ENCODE results near the gene KRT28.
A peak's percentile ranks its signal among the peaks of the same experiment; 100 is the strongest.
"Not testable (repeated sequence)": the region's sequence is repeated elsewhere in the genome, so short reads cannot be mapped to it uniquely, and the experiment has no call there.

The KRT28 gene

DNA sequence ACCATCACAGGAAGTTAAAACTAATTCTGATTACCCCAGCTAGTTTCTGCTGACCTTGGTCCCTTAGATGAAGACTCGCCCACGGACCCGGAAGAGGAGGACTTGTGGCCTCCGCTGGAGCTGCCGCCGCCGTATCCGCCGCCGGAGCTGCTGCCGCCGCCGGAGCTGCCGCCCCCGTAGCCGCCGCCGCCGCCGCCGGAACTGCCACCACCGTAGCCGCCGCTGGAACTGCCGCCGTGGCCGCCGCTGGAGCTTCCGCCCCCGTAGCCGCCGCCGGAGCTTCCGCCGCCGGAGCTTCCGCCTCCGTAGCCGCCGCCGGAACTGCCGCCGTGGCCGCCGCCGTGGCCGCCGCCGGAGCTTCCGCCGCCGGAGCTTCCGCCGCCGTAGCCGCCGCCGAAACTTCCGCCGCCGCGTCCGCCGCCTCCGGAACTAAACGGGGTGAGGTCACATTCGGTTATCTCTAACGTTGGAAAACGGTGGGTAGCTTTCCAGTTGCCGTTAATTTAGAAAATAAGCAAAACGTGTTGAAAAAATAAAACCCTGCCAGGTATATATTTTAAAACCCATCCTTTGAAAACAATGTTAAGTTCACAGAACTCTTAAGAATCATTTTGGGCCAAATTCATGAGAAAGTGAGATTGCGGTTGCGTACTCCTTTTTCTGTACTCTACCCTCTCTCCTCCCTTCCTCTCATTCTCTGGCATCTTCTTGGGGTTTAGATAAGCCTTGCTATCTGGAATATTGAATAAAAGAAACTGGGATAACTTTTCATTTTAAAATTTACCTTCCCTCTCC, 19.2 kb upstream of the KRT28 start:
- peak; percentile 71 for DNase-seq (ENCODE audit: low spot score)

DNA sequence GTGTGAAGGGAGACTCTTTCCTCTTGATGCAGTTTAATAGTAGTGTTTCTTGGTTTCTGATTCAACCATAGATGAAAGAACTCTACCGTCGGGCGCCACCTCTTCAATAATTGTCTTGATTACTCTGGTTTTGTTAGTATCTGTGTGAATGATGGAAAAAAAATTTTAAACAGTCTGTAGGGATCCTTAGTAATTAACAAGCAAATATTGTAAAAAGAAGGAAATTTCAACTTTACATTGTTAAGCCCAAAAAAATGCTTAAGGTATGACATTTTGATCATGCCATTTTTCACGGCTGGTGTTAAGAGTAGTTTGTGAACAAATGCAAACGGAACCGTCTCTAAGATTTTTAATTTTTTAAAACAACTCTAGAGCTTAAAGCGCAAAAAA, 18.6 kb upstream of the KRT28 start:
- DNase-seq (ENCODE audit: low spot score): no peak

DNA sequence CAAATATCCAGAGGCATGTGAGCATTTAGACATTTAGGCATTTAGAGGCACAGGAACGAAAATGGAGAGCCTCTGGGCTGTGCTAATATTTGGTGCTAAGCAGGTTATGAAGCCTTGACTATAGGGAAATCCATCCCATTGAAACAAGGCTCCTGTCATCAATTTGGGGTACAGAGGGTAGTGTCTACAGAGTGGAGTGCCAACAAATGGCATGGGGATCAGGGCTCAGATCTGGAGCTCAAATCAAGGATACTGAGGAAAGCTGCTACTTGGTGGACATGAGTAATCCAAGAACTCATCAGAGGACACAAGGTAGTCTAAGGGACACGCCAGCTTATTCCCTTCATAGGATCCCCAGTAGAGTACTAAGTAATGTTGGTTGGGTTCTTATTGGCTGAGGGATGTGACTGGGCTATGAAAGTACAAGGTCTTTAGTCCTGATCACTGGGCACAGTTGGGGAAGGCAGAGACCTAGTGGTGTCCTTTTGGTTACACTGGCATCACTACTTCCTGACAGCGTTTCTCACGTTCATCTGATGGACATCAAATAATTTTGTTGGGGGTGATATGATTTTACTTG, 17.4 kb upstream of the KRT28 start:
- no peak for DNase-seq (ENCODE audit: low spot score)

DNA sequence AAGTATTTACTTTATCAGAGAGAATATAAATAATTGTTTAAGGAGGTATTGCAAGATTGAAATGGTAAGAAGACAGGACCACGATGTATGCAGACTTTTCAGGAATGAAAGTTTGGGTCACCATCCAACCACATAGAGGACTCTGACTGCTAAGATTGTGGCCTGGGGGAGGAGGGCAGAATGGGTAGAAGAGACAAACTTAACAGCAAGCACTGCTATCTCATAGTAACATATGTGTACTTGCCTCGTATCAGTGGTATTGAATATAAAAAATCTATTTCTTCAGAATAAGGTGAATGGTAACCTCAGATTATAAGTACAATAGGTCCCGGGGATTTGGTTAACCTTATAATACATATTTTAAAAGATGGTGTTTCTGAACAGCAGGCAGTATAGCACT, 16.8 kb upstream of the KRT28 start:
- DNase-seq (ENCODE audit: low spot score): no peak

DNA sequence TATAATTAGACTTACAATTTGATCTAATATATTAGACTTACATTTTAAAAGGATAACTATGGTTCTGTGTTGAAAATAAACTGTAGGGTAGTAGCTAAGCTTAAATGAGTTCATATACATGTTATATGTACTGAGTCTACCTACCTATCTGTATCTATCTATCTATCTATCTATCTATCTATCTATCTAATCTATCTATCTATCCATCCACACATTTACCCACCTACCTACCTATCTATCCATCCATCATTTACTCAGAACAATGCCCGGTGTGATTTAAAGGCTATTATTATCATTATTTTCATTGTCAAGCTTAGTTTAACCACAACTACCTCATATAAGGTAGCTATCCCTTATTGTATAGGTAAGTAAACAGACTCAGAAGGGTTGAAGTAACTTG, 15.6 kb upstream of the KRT28 start:
- DNase-seq (ENCODE audit: low spot score): no peak

DNA sequence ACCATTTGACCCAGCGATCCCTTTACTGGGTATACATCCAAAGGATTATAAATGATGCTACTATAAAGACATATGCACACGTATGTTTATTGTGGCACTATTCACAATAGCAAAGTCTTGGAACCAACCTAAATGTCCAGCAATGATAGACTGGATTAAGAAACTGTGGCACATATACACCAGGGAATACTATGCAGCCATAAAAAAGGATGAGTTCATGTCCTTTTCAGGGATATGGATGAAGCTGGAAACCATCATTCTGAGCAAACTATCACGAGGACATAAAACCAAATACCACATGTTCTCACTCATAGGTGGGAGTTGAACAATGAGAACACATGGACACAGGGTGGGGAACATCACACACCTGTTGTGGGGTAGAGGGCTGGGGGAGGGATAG, 14.9 kb upstream of the KRT28 start:
- not testable (repeated sequence) for DNase-seq (ENCODE audit: low spot score)

DNA sequence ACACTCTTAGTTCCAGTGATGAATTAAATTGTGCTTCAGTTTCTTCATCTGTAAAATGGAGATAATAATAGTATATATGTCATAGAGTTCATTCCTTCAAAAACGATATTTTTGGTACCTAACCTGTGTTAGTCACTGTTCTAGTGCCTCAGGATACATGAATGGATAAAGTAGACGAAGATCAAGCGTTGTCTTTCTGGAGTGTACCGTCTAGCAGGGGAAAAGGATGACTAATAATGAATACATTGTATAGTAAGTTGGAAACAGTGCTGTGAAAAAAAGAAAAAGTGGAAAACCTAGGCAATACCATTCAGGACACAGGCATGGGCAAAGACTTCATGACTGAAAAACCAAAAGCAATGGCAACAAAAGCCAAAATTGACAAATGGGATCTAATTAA, 14.0 kb upstream of the KRT28 start:
- peak; percentile 79 for DNase-seq (ENCODE audit: low spot score)

DNA sequence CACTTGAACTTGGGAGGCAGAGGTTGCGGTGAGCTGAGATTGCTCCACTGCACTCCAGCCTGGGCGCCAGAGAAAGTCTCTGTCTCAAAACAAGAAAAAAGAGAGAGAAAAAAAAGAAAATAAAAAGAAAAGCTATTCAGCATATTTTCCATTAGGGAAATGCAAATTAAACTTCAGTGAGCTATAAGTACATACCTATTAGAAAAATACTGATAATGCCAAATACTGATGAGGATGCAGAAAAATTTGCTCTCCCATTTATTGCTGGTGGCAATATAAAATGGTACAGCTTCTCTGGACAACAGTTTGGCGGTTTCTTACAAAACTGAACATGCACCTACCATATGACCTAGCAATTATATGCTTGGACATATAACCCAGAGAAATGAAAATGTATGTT, 12.9 kb upstream of the KRT28 start:
- no peak for DNase-seq (ENCODE audit: low spot score)

DNA sequence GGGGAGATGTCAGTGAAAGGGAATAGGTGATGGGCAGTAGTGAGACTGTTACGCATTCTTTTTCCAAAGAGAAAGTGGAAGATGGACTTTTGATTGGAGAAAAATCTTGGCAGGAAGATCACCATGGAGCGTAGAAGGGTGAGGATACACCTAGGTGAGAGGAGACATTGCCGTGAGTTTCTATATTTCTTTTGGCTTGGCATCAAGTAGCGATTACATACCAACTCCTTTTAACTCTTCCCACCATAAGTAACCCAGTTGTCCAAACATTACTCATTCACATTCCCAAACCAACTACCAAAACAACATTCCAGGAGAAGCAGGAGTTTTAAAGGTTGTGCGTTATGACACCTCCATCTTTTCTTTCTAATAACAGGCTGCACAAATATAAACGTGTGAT, 10.7 kb upstream of the KRT28 start:
- no peak for DNase-seq (ENCODE audit: low spot score)

DNA sequence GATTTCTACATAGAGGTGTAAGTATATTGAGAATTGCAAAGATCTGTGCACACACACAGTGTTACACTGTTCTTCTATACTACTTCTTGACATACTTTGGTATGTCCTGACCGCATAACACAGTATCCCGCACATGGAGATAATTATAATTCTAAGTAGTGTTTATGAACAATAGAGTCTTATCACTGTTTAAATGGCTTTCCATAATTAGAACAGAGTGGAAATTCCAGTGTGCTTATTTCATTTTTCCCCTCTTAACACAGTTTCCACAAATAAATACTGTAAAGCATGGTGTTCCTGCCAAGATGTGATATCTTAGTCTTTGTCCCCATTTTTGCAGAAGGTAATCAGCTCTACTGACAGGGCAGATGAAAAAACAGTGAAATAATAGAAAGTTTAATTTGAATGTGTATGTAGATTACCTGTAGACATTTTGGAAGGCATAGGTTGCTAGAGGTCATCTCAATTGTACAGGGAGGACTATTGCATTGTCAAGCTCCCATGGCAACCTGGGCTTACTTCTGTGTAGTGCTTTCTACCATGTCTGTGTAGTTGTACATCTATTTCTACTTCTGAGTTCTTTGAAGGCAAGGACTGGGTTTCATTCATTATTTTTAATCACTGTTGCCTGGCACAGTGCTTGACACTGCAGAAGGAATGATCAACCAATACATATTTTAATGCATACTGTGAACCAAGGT, 10.1 kb upstream of the KRT28 start:
- DNase-seq (ENCODE audit: low spot score): no peak

DNA sequence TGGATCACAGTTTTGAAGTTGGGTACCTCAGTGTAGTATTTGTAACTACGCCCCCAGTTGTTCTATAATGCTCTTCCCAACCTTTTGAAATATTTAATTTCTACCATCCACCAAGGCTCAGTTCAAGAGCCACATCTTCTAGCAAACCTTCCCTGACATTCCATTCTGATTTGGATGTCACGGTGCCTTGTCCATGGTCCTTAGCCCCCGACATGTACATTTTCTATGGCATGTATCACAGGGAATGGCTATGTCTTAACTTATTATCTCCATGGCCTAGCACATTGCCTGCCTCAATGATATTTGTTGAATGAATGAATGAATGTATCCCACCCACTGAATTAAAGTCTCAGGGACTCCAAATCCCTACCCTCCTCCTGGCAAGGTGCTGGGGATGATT, 6.4 kb upstream of the KRT28 start:
- DNase-seq (ENCODE audit: low spot score): no peak

DNA sequence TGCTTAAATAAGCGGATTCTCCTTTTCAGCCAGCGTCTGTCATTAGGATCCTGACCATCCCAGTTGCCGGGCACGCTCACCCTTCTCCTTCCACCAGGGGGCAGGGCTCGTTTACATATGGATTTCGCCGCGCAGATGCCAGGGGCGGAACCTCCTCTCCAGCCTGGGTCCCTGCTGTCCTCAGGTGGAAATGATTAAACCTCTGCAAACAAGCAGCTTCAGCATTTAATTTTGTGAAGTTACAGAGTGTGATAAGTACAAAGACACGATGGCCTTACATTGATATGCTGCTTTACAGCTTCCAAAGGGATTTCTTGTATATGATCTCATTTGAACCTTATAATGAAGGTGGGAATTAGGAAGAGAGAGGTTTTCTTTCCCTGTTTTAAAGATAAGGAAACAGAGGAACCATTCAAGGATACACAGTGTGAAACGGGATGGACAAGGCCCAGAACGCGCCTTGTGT, 3.9 kb upstream of the KRT28 start:
- peak; percentile 58 for DNase-seq (ENCODE audit: low spot score)

DNA sequence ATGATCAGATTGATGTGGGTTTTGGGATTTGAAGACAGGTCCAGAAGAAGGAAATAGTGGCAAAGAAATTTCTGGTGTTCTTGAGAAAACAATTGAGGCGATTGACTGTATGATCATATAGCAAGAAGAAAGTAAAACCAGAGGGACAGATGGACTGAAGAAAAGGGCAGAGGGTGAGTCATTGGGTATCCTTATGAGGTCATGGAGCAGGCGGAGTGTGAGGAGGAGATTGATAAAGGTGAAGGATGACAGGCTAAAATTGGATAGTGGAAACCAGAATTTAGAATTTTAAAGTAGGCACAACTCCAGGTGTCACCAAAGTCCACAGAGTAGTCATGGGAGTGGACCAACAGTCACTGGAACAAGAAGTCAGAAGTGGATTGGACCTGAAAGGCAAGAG, 1.4 kb upstream of the KRT28 start:
- no peak for DNase-seq (ENCODE audit: low spot score)

DNA sequence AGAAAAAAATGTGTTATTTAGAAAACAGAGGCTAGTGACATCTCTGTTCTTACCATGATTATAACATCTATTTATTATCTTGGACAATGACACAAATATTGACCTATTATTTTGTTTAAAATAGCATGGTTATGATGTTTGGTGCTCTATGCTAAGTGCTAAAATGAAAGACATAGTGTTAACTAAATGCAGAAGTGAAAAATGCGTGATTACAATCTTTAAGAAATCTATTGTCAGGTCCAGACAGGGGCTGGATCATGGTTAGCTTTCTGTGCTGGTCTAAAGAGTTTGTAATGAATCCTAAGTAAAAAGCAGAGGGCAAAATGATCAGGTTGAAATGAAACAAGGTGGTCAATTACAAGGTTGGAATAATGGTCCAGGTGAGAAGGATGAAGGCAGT, 622 bp upstream of the KRT28 start:
- DNase-seq (ENCODE audit: low spot score): no peak

DNA sequence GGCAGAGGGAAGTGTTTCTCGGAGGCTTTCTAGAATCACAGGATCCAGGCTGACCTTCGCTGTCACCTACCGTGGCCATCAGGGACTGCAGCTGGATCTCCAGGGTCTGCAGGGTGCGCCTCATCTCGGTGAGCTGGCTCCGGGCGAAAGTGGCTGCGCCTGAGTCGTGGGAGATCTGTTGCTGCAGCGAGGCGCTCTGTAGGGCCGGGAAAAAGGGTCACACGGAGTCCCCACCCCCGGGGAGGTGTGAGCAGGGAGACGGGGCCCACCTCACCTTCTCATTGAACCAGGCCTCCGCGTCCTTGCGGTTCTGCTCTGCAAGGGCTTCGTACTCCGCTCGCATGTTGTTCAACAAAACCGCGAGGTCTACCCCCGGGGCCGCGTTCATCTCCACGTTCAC, 2.9 kb downstream of the KRT28 start:
- no peak for DNase-seq (ENCODE audit: low spot score)

DNA sequence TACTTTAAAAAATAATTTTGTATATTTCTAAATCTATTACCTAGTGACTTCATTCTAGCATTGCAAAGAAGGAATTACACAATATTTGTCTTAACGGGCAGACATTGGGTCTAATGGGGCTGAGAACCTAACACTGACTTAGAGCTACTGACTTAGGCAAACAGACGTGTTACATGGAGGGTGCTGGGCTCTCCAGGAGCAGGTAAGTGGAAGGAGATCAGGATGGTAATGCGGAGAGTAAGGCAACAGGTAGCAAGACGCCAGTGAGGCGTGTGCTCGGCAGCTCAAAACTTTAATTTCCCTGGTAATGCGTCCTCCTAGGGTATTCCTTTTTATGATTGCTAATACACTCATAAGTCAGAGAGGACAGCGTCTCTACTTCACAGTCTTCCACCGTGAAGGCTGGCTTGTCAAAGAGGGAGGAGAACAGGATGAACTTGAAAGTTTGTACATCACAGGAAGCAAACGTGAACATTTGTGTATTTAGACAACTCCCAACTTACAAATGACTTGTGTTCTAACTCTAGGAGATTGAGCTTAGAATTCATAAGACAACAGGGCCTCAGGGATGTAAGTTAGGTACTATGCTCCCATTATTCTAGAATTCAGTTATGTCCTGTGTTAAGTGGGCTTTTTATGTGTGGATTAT, 4.6 kb downstream of the KRT28 start:
- DNase-seq (ENCODE audit: low spot score): no peak

DNA sequence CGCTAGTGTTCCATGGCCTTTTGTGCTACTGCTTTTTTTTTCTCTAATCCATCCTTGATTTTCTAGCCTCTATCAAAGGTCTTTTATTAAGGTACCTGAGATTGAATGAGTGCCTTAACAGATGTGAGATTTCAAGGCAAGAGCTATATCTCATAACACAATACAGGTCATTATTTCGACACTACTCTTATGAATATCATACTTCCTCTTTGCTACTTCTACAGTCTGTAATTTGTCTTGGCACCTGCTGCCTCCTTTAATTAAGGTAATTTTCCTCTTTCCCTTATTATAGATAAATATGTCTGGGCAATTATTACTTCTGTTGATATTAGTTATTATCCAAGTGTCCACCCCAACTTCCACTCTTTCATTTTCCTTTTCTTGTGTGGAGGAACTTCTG, 5.3 kb downstream of the KRT28 start:
- DNase-seq (ENCODE audit: low spot score): no peak

DNA sequence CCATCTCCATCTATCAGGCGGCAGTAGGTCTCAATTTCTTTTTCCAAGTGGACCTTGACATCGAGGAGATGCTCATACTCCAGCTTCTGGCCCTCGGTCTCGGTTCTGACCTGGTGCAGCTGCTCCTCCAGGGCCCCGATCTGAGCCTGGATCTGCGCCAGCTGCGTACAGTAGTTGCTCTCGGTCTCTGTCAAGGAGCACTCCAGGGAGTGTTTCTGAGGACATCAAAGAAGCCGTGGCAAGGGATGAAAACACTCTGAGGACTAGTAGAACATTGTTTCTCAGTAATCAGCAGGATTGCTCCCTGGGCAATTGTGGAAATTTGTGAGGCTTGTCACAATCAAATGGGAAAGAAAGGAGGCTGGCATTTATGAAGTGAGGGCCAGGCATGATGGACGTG, 5.9 kb downstream of the KRT28 start:
- DNase-seq (ENCODE audit: low spot score): no peak

DNA sequence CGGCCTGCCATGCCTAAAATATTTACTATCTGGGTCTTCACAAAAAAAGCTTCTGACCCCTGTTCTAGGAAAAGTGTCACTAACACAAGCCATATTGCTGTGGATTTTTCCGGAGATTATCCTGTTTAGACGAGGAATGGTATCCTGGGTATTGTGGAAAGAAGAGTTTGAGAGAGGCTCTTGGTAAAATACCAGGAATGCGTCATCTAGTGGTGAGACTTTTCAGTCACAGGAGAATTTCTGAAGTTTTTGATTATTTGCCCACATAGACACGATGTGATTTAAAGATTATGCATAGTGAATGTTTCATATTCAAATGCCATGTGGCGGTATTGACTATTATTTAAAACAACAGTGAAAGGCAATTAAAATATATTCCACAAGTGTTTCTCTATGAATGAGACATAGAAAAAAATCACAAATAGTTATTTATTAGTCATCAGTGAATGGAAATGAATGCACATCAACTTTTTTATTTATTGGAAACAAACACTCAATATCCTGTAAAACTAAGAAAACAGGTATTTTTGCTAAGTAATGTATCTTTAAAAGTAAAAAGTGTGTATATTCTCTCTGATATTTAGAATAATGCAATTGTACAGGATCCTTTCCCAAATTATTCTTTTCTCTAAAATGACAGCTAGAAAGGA, 7.8 kb downstream of the KRT28 start:
- peak; percentile 47 for DNase-seq (ENCODE audit: low spot score)

DNA sequence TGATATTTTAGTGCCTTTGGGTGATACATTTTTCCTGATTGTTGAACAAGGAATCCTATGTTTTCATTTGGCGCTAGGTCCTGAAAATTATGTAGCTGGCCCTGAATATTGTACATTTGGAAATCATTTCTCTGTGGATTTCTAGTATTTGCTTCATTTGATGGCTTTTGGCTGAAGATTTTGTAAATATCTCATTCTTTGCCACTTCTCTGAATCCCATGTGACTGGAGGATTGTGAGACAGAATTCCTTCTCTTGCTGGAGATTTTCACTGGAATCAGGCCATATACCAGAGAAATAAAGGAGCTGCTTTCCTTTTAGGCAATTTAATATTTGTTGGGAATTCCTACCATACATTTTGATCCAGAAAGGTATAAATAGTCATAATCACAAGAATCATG, 8.6 kb downstream of the KRT28 start:
- no peak for DNase-seq (ENCODE audit: low spot score)

DNA sequence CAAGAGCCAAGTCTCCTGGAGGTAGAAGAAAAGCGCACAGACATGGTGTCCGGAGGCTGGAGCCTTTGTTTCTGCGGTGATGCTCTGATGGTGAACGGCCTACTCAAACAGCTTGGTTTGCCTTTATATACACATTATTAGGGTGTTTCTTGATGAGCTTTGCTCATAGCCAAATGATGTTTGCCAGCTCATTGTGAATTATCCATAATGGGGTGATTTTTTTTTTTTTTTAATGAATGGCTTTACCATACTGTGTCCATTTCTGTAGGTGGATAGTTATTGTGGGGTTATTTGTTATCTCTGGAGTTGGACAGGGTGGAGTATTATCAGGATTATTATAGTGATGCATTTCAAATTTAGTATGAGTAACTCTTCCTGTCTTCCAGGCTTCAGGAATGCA, 17.3 kb downstream of the KRT28 start, which contains the start of gene KRT27:
Gene KRT27 (minus strand): TSS at position 101 of the 400 bp plus-strand sequence. CDS start 57 bp downstream, at position 44.
- DNase-seq (ENCODE audit: low spot score): no peak
